HepG2 (cell line): ENCODE measurements around the gene HSPB9. TPM values are rescaled to one million over a fixed set of nuclear protein-coding genes. Genes with fewer than 3 reads are reported as not detected.

Experiments used
- DPF2 ChIP-seq: sonication (generic); formaldehyde crosslinking; IDR thresholded peaks from 2 replicates; pipeline ENCODE4 v1.4.0; 2020; ENCODE audit warnings: mild to moderate bottlenecking, low read depth, missing genetic modification reagents, borderline replicate concordance
- EP300 ChIP-seq, 3 experiments: sonication (generic) in 1 of 3; formaldehyde crosslinking in 1 of 3; IDR thresholded peaks; 2 replicates each; pipeline versions ENCODE4 v1.5.1 to v1.6.1; 2011 to 2020; ENCODE audit warnings: low read depth in 2 of 3, low read length in 2 of 3, borderline replicate concordance in 1 of 3, improper control_type of control experiment in 1 of 3, mild to moderate bottlenecking in 1 of 3, missing genetic modification reagents in 1 of 3, moderate library complexity in 1 of 3
- FOXK1 ChIP-seq: sonication (generic); formaldehyde crosslinking; IDR thresholded peaks from 2 replicates; pipeline ENCODE4 v1.4.0; 2020; ENCODE audit warnings: low read depth, missing genetic modification reagents, borderline replicate concordance
- KLF11 ChIP-seq: IDR thresholded peaks from 2 replicates; pipeline ENCODE4 v1.6.1; 2016; ENCODE audit warnings: missing compliant biosample characterization
- MIER2 ChIP-seq: IDR thresholded peaks from 2 replicates; pipeline ENCODE4 v1.6.1; 2016; ENCODE audit warnings: missing biosample characterization, missing genetic modification reagents
- MIER3 ChIP-seq: IDR thresholded peaks from 2 replicates; pipeline ENCODE4 v1.6.1; 2016; ENCODE audit warnings: missing compliant biosample characterization, borderline replicate concordance
- MXI1 ChIP-seq: IDR thresholded peaks from 3 replicates; pipeline ENCODE4 v1.6.1; 2012; ENCODE audit warnings: low read depth, low read length, inconsistent platforms, borderline replicate concordance
- PAX8 ChIP-seq: sonication (generic); formaldehyde crosslinking; IDR thresholded peaks from 2 replicates; pipeline ENCODE4 v1.8.0; 2022; ENCODE audit warnings: mild to moderate bottlenecking, missing genetic modification reagents, borderline replicate concordance
- SAP130 ChIP-seq: IDR thresholded peaks from 2 replicates; pipeline ENCODE4 v1.6.1; 2016; ENCODE audit warnings: low read depth
- SMARCE1 ChIP-seq: fragments of 450-650 bp; IDR thresholded peaks from 2 replicates; pipeline ENCODE4 v1.6.1; 2017; ENCODE audit warnings: borderline replicate concordance
- ZFP36 ChIP-seq: fragments of 150-350 bp; IDR thresholded peaks from 2 replicates; pipeline ENCODE4 v1.6.1; 2018; ENCODE audit warnings: borderline replicate concordance, low read length, low read depth; ENCODE audit not compliant: partially characterized antibody
- ZNF709 ChIP-seq: sonication (generic); formaldehyde crosslinking; IDR thresholded peaks from 2 replicates; pipeline ENCODE4 v1.5.0; 2020; ENCODE audit warnings: mild to moderate bottlenecking, missing genetic modification reagents
- ZNF878 ChIP-seq: sonication (generic); formaldehyde crosslinking; IDR thresholded peaks from 2 replicates; pipeline ENCODE4 v1.8.1; 2023; ENCODE audit warnings: mild to moderate bottlenecking, missing genetic modification reagents, moderate library complexity
- polyA plus RNA-seq, 8 experiments: library from polyadenylated mRNA; depleted of rRNA in 3 of 8; stranded (reverse) in 7 of 8; unstranded in 1 of 8; fragments of >200 nt; fragmentation: Illumina TruSeq in 4 of 8; extraction: Trizol in 4 of 8; gene quantifications; 2 replicates each; pipeline versions ENCODE4 v1.2.1 to v1.2.3, GENCODE V29; 2011 to 2016; ENCODE audit warnings: low read depth in 4 of 8, missing spikeins in 1 of 8, mixed read lengths in 1 of 8; ENCODE audit not compliant: insufficient read depth in 1 of 8
- total RNA-seq, 5 experiments: library from RNA; depleted of rRNA; stranded (reverse); fragments of >200 nt; fragmentation: Illumina TruSeq; extraction: Trizol; gene quantifications; 2 replicates each; pipeline ENCODE4 v1.2.3, GENCODE V29; 2016; ENCODE audit warnings: low read depth in 1 of 5
- TF ChIP-seq, protein P1 (sequence below): IDR thresholded peaks from 2 replicates; pipeline ENCODE4 v1.6.1; 2016; ENCODE audit warnings: low read depth
- TF ChIP-seq, protein P2 (sequence below): IDR thresholded peaks from 2 replicates; pipeline ENCODE4 v1.6.1; 2016; ENCODE audit warnings: missing genetic modification reagents, missing compliant biosample characterization
- TF ChIP-seq, protein P3 (sequence below): sonication (generic); formaldehyde crosslinking; IDR thresholded peaks from 2 replicates; pipeline ENCODE4 v1.5.0; 2020; ENCODE audit warnings: mild to moderate bottlenecking, missing genetic modification reagents
- TF ChIP-seq, protein P4 (sequence below): sonication (generic); formaldehyde crosslinking; IDR thresholded peaks from 2 replicates; pipeline ENCODE4 v1.4.0; 2020; ENCODE audit warnings: missing genetic modification reagents
- TF ChIP-seq, protein P5 (sequence below), 2 experiments: sonication (generic) in 1 of 2; formaldehyde crosslinking in 1 of 2; IDR thresholded peaks; 2 replicates each; pipeline versions ENCODE4 v1.4.0 to v1.6.1; 2018 to 2020; ENCODE audit warnings: missing genetic modification reagents in 2 of 2, borderline replicate concordance in 1 of 2, low read depth in 1 of 2, mild to moderate bottlenecking in 1 of 2, missing biosample characterization in 1 of 2

Gene HSPB9
- total and polyA plus RNA-seq, 2 of the 13 experiments (the other 11 are each of a cell fraction or from before 2014, with no cell fraction given): 0.05 to 0.24 TPM

DNA sequence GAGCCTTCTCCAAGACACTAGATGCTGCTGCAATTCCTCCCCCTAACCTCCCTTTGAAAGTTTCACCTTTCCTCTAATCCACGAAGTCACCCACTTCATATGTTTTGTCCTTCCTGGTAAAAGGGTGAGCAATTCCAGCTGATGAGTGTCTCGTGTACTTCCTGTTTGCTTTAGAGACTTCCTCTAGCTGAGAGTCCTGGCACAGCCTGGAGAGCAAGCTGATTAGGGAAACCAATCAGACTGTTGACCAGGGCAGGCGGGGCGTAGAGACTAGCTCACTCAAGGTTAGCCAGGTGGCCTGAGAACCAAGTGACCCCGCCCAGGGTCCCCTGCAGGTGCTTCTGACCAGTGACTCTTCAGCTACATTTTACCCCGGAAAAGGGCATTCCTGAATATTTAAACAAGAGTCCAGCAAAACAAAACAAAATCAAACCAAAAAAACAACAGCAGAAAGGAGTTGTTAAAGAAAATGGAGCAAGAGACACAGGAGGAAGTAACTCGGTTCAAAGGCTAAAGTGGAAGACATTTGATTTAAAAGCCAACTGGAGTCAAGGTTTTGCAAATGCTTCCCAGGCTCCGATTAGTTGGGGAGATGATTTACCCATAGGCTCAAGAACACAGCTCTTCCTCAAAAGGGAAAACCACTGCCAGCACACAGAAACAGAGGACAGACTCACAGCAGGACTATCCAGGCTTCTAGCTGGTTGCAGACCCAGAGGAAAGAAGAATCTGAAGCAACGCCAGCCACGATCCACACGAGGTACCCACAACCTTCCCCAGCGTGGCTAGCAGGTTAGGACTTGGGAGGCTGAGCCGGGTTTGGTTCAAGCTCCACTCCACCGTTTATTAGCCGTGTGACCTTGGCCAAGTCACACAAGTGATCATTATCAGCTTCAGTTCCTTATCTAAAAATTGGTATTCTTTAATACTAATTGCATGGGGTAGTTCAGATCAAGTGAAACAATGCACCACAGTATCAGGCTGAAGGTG is 13.4 kb downstream of the HSPB9 start (continued):
- TF ChIP-seq, protein P1, sequence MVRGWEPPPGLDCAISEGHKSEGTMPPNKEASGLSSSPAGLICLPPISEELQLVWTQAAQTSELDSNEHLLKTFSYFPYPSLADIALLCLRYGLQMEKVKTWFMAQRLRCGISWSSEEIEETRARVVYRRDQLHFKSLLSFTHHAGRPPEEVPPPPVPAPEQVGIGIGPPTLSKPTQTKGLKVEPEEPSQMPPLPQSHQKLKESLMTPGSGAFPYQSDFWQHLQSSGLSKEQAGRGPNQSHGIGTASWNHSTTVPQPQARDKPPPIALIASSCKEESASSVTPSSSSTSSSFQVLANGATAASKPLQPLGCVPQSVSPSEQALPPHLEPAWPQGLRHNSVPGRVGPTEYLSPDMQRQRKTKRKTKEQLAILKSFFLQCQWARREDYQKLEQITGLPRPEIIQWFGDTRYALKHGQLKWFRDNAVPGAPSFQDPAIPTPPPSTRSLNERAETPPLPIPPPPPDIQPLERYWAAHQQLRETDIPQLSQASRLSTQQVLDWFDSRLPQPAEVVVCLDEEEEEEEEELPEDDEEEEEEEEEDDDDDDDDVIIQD (CRISPR knock-in tag): peak; percentile 70
- TF ChIP-seq EP300 (IDR thresholded peaks at IDR 0.05; ENCODE audit: low read depth in 2 of 2, low read length in 2 of 2): peak in 1 of 2 experiments; percentile 27; a peak in 1 of 4 replicates
- TF ChIP-seq EP300 (CRISPR knock-in tag; IDR thresholded peaks at IDR 0.05; ENCODE audit: borderline replicate concordance): no peak
- TF ChIP-seq MIER3 (CRISPR knock-in tag): 0 out of 2 replicates have a peak, but pooled peaks have one; percentile 32
- TF ChIP-seq, protein P2, sequence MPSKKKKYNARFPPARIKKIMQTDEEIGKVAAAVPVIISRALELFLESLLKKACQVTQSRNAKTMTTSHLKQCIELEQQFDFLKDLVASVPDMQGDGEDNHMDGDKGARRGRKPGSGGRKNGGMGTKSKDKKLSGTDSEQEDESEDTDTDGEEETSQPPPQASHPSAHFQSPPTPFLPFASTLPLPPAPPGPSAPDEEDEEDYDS (CRISPR knock-in tag): peak; percentile 64; the same call in 1 of the 2 replicates
- no peak for TF ChIP-seq SMARCE1
- peak; percentile 98 for TF ChIP-seq SAP130 (CRISPR knock-in tag)
- peak; percentile 63; the same call in 1 of the 2 replicates for TF ChIP-seq ZNF709
- TF ChIP-seq KLF11 (CRISPR knock-in tag): 0 out of 2 replicates have a peak, but pooled peaks have one; percentile 58
- TF ChIP-seq PAX8 (CRISPR knock-in tag): no peak
- TF ChIP-seq, protein P3, sequence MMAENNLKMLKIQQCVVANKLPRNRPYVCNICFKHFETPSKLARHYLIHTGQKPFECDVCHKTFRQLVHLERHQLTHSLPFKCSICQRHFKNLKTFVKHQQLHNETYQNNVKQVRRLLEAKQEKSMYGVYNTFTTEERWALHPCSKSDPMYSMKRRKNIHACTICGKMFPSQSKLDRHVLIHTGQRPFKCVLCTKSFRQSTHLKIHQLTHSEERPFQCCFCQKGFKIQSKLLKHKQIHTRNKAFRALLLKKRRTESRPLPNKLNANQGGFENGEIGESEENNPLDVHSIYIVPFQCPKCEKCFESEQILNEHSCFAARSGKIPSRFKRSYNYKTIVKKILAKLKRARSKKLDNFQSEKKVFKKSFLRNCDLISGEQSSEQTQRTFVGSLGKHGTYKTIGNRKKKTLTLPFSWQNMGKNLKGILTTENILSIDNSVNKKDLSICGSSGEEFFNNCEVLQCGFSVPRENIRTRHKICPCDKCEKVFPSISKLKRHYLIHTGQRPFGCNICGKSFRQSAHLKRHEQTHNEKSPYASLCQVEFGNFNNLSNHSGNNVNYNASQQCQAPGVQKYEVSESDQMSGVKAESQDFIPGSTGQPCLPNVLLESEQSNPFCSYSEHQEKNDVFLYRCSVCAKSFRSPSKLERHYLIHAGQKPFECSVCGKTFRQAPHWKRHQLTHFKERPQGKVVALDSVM (CRISPR knock-in tag): peak; percentile 51; the same call in 1 of the 2 replicates
- no peak for TF ChIP-seq ZFP36
- TF ChIP-seq, protein P4, sequence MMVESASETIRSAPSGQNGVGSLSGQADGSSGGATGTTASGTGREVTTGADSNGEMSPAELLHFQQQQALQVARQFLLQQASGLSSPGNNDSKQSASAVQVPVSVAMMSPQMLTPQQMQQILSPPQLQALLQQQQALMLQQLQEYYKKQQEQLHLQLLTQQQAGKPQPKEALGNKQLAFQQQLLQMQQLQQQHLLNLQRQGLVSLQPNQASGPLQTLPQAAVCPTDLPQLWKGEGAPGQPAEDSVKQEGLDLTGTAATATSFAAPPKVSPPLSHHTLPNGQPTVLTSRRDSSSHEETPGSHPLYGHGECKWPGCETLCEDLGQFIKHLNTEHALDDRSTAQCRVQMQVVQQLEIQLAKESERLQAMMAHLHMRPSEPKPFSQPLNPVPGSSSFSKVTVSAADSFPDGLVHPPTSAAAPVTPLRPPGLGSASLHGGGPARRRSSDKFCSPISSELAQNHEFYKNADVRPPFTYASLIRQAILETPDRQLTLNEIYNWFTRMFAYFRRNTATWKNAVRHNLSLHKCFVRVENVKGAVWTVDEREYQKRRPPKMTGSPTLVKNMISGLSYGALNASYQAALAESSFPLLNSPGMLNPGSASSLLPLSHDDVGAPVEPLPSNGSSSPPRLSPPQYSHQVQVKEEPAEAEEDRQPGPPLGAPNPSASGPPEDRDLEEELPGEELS (CRISPR knock-in tag): peak; percentile 69; the same call in 1 of the 2 replicates
- TF ChIP-seq, protein P5, sequence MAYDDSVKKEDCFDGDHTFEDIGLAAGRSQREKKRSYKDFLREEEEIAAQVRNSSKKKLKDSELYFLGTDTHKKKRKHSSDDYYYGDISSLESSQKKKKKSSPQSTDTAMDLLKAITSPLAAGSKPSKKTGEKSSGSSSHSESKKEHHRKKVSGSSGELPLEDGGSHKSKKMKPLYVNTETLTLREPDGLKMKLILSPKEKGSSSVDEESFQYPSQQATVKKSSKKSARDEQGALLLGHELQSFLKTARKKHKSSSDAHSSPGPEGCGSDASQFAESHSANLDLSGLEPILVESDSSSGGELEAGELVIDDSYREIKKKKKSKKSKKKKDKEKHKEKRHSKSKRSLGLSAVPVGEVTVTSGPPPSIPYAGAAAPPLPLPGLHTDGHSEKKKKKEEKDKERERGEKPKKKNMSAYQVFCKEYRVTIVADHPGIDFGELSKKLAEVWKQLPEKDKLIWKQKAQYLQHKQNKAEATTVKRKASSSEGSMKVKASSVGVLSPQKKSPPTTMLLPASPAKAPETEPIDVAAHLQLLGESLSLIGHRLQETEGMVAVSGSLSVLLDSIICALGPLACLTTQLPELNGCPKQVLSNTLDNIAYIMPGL (CRISPR knock-in tag; IDR thresholded peaks at IDR 0.05; ENCODE audit: borderline replicate concordance in 1 of 2, low read depth in 1 of 2): peak; percentile 34 to 62; a peak in 1 of 4 replicates
- TF ChIP-seq DPF2 (CRISPR knock-in tag): peak; percentile 39; the same call in 1 of the 2 replicates
- TF ChIP-seq ZNF878 (CRISPR knock-in tag): peak; percentile 78; the same call in 1 of the 2 replicates
- peak; percentile 63; the same call in 1 of the 3 replicates for TF ChIP-seq MXI1
- peak; percentile 63; the same call in 1 of the 2 replicates for TF ChIP-seq FOXK1
- peak; percentile 79 for TF ChIP-seq MIER2 (CRISPR knock-in tag)
